ENCODE measurements around the gene SPTBN1.

GRCh38 chr2:54626884-54627283 lies 170.8 kb downstream of the SPTBN1 start:
- TF ChIP-seq CTCF (IDR thresholded peaks at IDR 0.05) = no peak
- no peak for TF ChIP-seq POLR2A (IDR thresholded peaks at IDR 0.05)
- no peak for TF ChIP-seq EP300 (IDR thresholded peaks at IDR 0.05)

Data from ovary (tissue), 3 donors.